Keratinocyte (primary cell): Measurements from ENCODE around the gene PIGA. TPM values are rescaled to one million over a fixed set of nuclear protein-coding genes. Genes with fewer than 3 reads are reported as not detected.

ENCODE experiments used
- DNase-seq: peaks from one replicate; pipeline ENCODE4 v3.0.0-alpha.2; 2011; ENCODE audit warnings: low read depth, missing footprints, low spot score
- FAIRE-seq: peaks from 2 replicates; lab custom pipeline; 2011; peaks lifted over from hg19 to GRCh38; lab: Jason Lieb, UNC
- H2AFZ ChIP-seq: 2 replicates; pipeline ENCODE4 v1.6.0; 2012; ENCODE audit warnings: low read length, control low read depth, inconsistent platforms; ENCODE audit not compliant: control insufficient read depth
- H3K27ac ChIP-seq: 2 replicates; pipeline ENCODE4 v1.5.1; 2011; ENCODE audit warnings: low read length; ENCODE audit not compliant: control insufficient read depth, insufficient read depth
- H3K27me3 ChIP-seq: 3 replicates; pipeline ENCODE4 v1.6.0; 2011; ENCODE audit warnings: low read length; ENCODE audit not compliant: control insufficient read depth, insufficient read depth; ENCODE audit errors: extremely low read depth
- H3K36me3 ChIP-seq, 2 experiments: 2 replicates in 1 of 2; 3 replicates in 1 of 2; pipeline ENCODE4 v1.5.1; 2011; ENCODE audit warnings: low read length in 2 of 2, mild to moderate bottlenecking in 1 of 2; ENCODE audit not compliant: control insufficient read depth in 2 of 2, insufficient read depth in 2 of 2; ENCODE audit errors: extremely low read depth in 1 of 2
- H3K4me1 ChIP-seq: 3 replicates; pipeline ENCODE4 v1.5.1; 2011; ENCODE audit warnings: low read length; ENCODE audit not compliant: control insufficient read depth, insufficient read depth; ENCODE audit errors: extremely low read depth
- H3K4me2 ChIP-seq: 3 replicates; pipeline ENCODE4 v1.6.0; 2011; ENCODE audit warnings: low read depth, low read length; ENCODE audit not compliant: control insufficient read depth, insufficient read depth; ENCODE audit errors: extremely low read depth
- H3K4me3 ChIP-seq, 3 experiments: fragments of 200-600 bp in 1 of 3; sonication (generic) in 1 of 3; 2 replicates in 2 of 3; 3 replicates in 1 of 3; pipeline ENCODE4 v1.5.1; 2011 to 2016; ENCODE audit warnings: low read length in 3 of 3, mild to moderate bottlenecking in 3 of 3, control low read depth in 2 of 3, inconsistent platforms in 1 of 3, low read depth in 1 of 3, mixed read lengths in 1 of 3, mixed run types in 1 of 3, moderate library complexity in 1 of 3; ENCODE audit not compliant: control insufficient read depth in 2 of 3, insufficient read depth in 2 of 3; ENCODE audit errors: extremely low read depth in 1 of 3
- H3K79me2 ChIP-seq: 2 replicates; pipeline ENCODE4 v1.6.0; 2012; ENCODE audit warnings: low read length; ENCODE audit not compliant: control insufficient read depth, insufficient read depth
- H3K9ac ChIP-seq: 3 replicates; pipeline ENCODE4 v1.6.0; 2011; ENCODE audit warnings: low read length; ENCODE audit not compliant: control insufficient read depth, insufficient read depth; ENCODE audit errors: extremely low read depth
- H3K9me1 ChIP-seq: 3 replicates; pipeline ENCODE4 v1.6.0; 2011; ENCODE audit warnings: low read length; ENCODE audit not compliant: control insufficient read depth, insufficient read depth; ENCODE audit errors: extremely low read depth
- H3K9me3 ChIP-seq: 2 replicates; pipeline ENCODE4 v1.5.1; 2012; ENCODE audit warnings: low read depth, low read length; ENCODE audit not compliant: control insufficient read depth
- H4K20me1 ChIP-seq: 3 replicates; pipeline ENCODE4 v1.6.0; 2011; ENCODE audit warnings: low read length; ENCODE audit not compliant: control insufficient read depth, insufficient read depth; ENCODE audit errors: extremely low read depth
- EZH2 ChIP-seq: IDR thresholded peaks from one replicate; pipeline ENCODE4 v1.6.1; 2012; ENCODE audit warnings: inconsistent platforms, mild to moderate bottlenecking, low read length, moderate library complexity
- dilution Hi-C: fragments of 300-500 bp; cut with MboI; formaldehyde crosslinking; loops from one replicate; pipeline ENCODE4 v1.7.0; 2020; ENCODE audit warnings: low sequenced_read_pairs; ENCODE audit not compliant: extremely low pct_ligation_motif_present
- polyA plus RNA-seq, 5 experiments: library from polyadenylated mRNA; depleted of rRNA in 3 of 5; stranded (reverse) in 3 of 5; stranded (forward) in 1 of 5; unstranded in 1 of 5; fragments of >200 nt; gene quantifications; 1 replicate in 1 of 5; 2 replicates in 3 of 5; 3 replicates in 1 of 5; pipeline versions ENCODE4 v1.2.1 to v1.2.3, GENCODE V29; 2011 to 2012; ENCODE audit warnings: missing spikeins in 2 of 5, low read depth in 1 of 5, low replicate concordance in 1 of 5
- TF ChIP-seq, protein P1 (sequence below), 3 experiments: IDR thresholded peaks in 1 of 3; conservative IDR thresholded peaks in 1 of 3; optimal IDR thresholded peaks in 1 of 3; 2 replicates in 2 of 3; 3 replicates in 1 of 3; pipeline versions ENCODE3 to v1.5.1; 2011; ENCODE audit warnings: low read length in 3 of 3, mild to moderate bottlenecking in 3 of 3, moderate library complexity in 2 of 3, control low read depth in 1 of 3, inconsistent platforms in 1 of 3; ENCODE audit not compliant: insufficient read depth in 2 of 3; ENCODE audit errors: extremely low read depth in 1 of 3

Gene PIGA
- polyA plus RNA-seq, 1 donor (not counting 4 experiments of a cell fraction or from before 2014, with no cell fraction given) = 17.0 TPM

- no peaks in the 10 kb centered on the region for H3K9me3 ChIP-seq
- H2AFZ ChIP-seq = no peak overlapping the region
- DNase-seq (no peak), FAIRE-seq (no peak)
- no peak overlapping the region for H3K27ac ChIP-seq
- H3K79me2 ChIP-seq = no peaks in the 10 kb centered on the region
- no peak overlapping the region for H3K9ac ChIP-seq
- no peaks in the 10 kb centered on the region for H4K20me1 ChIP-seq
- no peaks in the 10 kb centered on the region for H3K27me3 ChIP-seq
- no peak overlapping the region for H3K4me2 ChIP-seq
- H3K9me1 ChIP-seq = no peaks in the 10 kb centered on the region
- peaks cover 10% of the 10 kb centered on the region for H3K4me1 ChIP-seq
- TF ChIP-seq, protein P1, sequence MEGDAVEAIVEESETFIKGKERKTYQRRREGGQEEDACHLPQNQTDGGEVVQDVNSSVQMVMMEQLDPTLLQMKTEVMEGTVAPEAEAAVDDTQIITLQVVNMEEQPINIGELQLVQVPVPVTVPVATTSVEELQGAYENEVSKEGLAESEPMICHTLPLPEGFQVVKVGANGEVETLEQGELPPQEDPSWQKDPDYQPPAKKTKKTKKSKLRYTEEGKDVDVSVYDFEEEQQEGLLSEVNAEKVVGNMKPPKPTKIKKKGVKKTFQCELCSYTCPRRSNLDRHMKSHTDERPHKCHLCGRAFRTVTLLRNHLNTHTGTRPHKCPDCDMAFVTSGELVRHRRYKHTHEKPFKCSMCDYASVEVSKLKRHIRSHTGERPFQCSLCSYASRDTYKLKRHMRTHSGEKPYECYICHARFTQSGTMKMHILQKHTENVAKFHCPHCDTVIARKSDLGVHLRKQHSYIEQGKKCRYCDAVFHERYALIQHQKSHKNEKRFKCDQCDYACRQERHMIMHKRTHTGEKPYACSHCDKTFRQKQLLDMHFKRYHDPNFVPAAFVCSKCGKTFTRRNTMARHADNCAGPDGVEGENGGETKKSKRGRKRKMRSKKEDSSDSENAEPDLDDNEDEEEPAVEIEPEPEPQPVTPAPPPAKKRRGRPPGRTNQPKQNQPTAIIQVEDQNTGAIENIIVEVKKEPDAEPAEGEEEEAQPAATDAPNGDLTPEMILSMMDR (optimal IDR thresholded peaks at IDR 0.05 in 1 of 3, IDR thresholded peaks at IDR 0.05 in 1 of 3, conservative IDR thresholded peaks at IDR 0.05 in 1 of 3; ENCODE audit: extremely low read depth in 1 of 3, insufficient read depth in 2 of 3, low read length in 3 of 3) = no peak
- TF ChIP-seq EZH2 = no peak
- dilution Hi-C loops = no loop called here
- H3K4me3 ChIP-seq = no peak overlapping the region
- H3K36me3 ChIP-seq = no peaks in the 10 kb centered on the region
These were observed 63.6 kb downstream of the PIGA start for GRCh38 chrX:15271757-15272156.

DNA sequence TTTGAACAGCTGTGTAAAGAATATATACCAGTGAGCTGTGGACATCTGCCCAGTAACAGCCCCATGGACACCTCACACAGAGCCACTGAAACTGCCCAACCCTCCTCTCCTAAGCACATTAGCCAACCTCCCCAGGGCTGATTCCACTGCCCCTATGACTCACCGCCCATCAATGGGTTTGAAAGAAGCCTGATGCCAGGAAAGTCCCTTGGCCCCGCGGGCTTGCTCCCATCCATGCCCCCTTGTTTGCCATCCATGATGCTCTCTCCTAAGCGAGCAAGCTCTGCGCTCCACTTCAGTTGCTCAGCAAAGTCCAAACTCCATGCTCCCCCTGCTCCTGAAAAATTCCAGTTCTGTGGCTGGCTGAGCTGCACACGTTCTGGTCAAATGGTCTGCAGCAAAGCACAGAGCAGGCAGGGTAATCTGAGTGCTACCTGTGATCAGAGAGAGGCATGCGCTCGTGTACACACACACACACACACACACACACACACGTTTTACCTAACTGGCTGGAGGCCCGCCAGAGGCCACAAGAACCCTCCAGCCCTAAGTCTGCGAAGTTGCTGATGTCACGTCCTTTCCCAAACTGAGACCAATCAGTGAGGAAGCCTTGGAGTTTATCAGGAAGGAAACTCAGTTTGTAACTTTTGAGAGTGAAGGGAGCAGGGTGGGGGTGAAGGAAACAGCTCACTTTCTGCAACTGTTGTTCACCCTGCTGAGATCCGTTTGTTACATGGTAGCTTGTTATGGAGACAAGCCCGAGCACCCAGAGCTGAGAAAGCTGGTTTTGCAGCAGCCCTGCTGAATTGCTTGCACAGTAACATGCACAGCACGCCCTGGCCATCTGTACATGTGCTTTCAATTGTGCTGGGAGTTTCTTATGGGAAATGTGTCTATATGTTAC lies 65.5 kb downstream of the PIGA start, which contains the start of gene ASB9:
TSS of gene ASB9 (minus strand) at position 466 of the 904 bp plus-strand sequence. CDS start at position 257, 209 bp downstream.
- H3K9me3 ChIP-seq = no peaks in the 10 kb centered on the region
- DNase-seq = peak; percentile 72
- peak; percentile 63 for FAIRE-seq
- peaks cover 10% of the 10 kb centered on the region for H3K4me1 ChIP-seq
- no peaks in the 10 kb centered on the region for H3K9me1 ChIP-seq
- peak within 1 kb of the TSS; percentile 82 for H2AFZ ChIP-seq
- H3K9ac ChIP-seq = peak within 1 kb of the TSS; percentile 58
- dilution Hi-C loops = no loop called here
- H3K27ac ChIP-seq = peak within 1 kb of the TSS; percentile 70
- H4K20me1 ChIP-seq = no peaks in the 10 kb centered on the region
- H3K36me3 ChIP-seq = no peaks in the 10 kb centered on the region
- H3K4me3 ChIP-seq = peak within 1 kb of the TSS in 1 of 3 experiments; percentile 21
- no peak for TF ChIP-seq EZH2
- TF ChIP-seq, protein P1 (optimal IDR thresholded peaks at IDR 0.05 in 1 of 3, IDR thresholded peaks at IDR 0.05 in 1 of 3, conservative IDR thresholded peaks at IDR 0.05 in 1 of 3; ENCODE audit: extremely low read depth in 1 of 3, insufficient read depth in 2 of 3, low read length in 3 of 3) = no peak
- H3K79me2 ChIP-seq = no peaks in the 10 kb centered on the region
- peak within 1 kb of the TSS; percentile 71 for H3K4me2 ChIP-seq
- no peaks in the 10 kb centered on the region for H3K27me3 ChIP-seq

Other genes with a start within 250 kb of the PIGA start
- 0.66 to 1.00 TPM (median 0.99 TPM) in 3 replicates for gene ASB9, start 65.4 kb downstream of the PIGA start, polyA plus RNA-seq
- not detected in 3 replicates for gene ASB11, start 19.9 kb downstream of the PIGA start, polyA plus RNA-seq
- 0.14 to 0.42 TPM in 2 of 3 replicates, not detected in the other for gene VEGFD, start 48.9 kb upstream of the PIGA start, polyA plus RNA-seq
- gene PIR, start 157.8 kb upstream of the PIGA start, polyA plus RNA-seq = 17.5 to 23.2 TPM (median 20.2 TPM) in 3 replicates
- 0.04 to 0.09 TPM (median 0.06 TPM) in 3 replicates for gene BMX, start 165.3 kb upstream of the PIGA start, polyA plus RNA-seq